ENCODE measurements around the gene PLPP2. TPM values are rescaled to one million over a fixed set of nuclear protein-coding genes. Genes with fewer than 3 reads are reported as not detected.

The PLPP2 gene
- total RNA-seq, 1 experiment from 2014 or later, result 67.0 TPM

DNA sequence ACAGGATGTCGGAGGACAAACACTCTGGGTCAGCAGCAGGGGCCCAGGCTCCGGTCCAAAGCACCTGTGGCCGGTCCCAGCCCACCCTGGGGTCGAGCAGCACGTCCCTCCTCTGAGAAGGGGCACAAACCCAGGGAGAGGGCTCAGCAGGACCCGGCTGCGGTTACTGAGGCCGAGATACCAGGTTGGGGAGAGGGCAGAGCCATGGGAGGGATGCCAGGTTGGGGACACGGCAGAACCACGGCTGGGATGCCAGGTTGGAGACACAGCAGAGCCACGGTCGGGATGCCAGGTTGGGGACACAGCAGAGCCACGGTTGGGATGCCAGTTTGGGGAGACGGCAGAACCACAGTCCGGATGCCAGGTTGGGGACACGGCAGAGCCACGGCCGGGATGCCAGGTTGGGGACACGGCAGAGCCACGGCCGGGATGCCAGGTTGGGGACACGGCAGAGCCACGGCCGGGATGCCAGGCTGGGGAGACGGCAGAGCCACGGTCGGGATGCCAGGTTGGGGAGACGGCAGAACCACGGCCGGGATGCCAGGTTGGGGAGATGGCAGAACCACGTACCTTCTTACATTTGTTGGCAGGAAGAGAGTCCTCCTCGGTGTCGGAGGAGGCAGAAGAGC lies 34.8 kb upstream of the PLPP2 start:
- Histone ChIP-seq H3K9me3 (ENCODE audit: control insufficient read depth, insufficient read depth, low read depth, low read length) (no peaks in the 10 kb centered on the region; the same call in 1 of the 2 replicates), H3K27me3 (ENCODE audit: control insufficient read depth, insufficient read depth, low read length) (no peaks in the 10 kb centered on the region), H3K4me1 (ENCODE audit: control insufficient read depth, insufficient read depth, low read length) (no peaks in the 10 kb centered on the region), H3K4me3 (ENCODE audit: low read depth in 2 of 2, low read length in 2 of 2) (no peak overlapping the region), H3K27ac (ENCODE audit: low read length) (no peak overlapping the region), H3K36me3 (ENCODE audit: control insufficient read depth, insufficient read depth, low read length) (no peaks in the 10 kb centered on the region)
- POLR2A ChIA-PET, result no interaction called here
- CTCF ChIA-PET, result interaction anchor here (0.8 kb wide), 1 partner anchor 20 kb away, joined by 4 read pairs; no protein-coding TSS in a partner anchor
- TF ChIP-seq SIN3A (IDR thresholded peaks at IDR 0.05; ENCODE audit: borderline replicate concordance, insufficient read depth, low read depth, low read length), result no peak
- TF ChIP-seq, protein P1, sequence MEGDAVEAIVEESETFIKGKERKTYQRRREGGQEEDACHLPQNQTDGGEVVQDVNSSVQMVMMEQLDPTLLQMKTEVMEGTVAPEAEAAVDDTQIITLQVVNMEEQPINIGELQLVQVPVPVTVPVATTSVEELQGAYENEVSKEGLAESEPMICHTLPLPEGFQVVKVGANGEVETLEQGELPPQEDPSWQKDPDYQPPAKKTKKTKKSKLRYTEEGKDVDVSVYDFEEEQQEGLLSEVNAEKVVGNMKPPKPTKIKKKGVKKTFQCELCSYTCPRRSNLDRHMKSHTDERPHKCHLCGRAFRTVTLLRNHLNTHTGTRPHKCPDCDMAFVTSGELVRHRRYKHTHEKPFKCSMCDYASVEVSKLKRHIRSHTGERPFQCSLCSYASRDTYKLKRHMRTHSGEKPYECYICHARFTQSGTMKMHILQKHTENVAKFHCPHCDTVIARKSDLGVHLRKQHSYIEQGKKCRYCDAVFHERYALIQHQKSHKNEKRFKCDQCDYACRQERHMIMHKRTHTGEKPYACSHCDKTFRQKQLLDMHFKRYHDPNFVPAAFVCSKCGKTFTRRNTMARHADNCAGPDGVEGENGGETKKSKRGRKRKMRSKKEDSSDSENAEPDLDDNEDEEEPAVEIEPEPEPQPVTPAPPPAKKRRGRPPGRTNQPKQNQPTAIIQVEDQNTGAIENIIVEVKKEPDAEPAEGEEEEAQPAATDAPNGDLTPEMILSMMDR (IDR thresholded peaks at IDR 0.05), result no peak
- no peak for TF ChIP-seq POLR2AphosphoS5 (IDR thresholded peaks at IDR 0.05; ENCODE audit: low read depth, low read length)
- TF ChIP-seq, protein P2, sequence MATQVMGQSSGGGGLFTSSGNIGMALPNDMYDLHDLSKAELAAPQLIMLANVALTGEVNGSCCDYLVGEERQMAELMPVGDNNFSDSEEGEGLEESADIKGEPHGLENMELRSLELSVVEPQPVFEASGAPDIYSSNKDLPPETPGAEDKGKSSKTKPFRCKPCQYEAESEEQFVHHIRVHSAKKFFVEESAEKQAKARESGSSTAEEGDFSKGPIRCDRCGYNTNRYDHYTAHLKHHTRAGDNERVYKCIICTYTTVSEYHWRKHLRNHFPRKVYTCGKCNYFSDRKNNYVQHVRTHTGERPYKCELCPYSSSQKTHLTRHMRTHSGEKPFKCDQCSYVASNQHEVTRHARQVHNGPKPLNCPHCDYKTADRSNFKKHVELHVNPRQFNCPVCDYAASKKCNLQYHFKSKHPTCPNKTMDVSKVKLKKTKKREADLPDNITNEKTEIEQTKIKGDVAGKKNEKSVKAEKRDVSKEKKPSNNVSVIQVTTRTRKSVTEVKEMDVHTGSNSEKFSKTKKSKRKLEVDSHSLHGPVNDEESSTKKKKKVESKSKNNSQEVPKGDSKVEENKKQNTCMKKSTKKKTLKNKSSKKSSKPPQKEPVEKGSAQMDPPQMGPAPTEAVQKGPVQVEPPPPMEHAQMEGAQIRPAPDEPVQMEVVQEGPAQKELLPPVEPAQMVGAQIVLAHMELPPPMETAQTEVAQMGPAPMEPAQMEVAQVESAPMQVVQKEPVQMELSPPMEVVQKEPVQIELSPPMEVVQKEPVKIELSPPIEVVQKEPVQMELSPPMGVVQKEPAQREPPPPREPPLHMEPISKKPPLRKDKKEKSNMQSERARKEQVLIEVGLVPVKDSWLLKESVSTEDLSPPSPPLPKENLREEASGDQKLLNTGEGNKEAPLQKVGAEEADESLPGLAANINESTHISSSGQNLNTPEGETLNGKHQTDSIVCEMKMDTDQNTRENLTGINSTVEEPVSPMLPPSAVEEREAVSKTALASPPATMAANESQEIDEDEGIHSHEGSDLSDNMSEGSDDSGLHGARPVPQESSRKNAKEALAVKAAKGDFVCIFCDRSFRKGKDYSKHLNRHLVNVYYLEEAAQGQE (IDR thresholded peaks at IDR 0.05; ENCODE audit: insufficient read depth in 1 of 2, low read depth in 2 of 2, low read length in 1 of 2), result no peak
- TF ChIP-seq TCF7L2 (IDR thresholded peaks at IDR 0.05; ENCODE audit: low read depth, low read length), result no peak
- no peak for ATAC-seq
- BruUV-seq (replicated peaks), result no TSS peak
- intact Hi-C loops (cut with micrococcal nuclease; ENCODE audit: unreplicated experiment), result no loop called here
- in situ Hi-C loops (cut with HindIII; ENCODE audit: low pct_unique_long_range_greater_than_20kb, low sequenced_read_pairs), result no loop called here
- no peak for DNase-seq (ENCODE audit: low read depth, low spot score)

DNA sequence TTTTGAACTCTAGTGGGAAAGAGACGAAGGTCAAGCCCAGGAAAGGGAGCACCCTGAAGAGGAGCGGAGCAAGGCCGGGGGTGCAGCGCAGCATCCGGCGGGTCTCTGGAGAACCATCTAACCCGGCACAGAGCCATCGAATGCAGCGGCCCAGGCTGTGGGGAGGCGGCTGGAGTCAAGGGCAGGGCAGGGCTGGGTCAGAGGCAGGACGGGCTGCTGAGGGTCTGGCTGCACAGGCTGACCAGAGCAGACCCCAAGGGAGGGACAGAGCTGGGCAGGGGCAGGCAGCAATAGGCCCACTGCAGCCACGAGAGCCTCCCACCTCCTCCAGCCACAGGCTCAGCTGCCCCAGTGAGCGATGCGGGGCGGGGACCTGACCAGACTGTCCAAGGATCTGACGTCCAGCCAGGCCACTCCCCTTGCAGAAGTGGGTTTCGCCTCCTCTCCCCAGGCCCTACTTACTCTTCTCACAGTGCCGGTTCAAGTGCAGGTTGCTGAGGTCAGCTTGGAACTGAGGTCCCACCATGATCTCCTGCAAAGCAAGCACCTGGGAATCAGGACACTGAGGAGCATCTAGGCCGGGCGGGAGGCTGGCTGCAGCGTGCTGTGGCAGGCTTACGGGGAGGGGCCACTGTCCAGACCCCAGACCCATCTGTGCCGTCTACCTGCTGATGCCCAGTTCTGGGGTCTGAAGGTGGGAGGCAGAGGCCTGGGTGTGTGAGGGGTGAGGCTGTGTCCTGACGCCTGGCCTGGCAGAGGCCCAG lies 34.2 kb upstream of the PLPP2 start:
- ChIA-PET POLR2A (no interaction called here), CTCF (no interaction called here)
- Histone ChIP-seq H3K36me3 (ENCODE audit: control insufficient read depth, insufficient read depth, low read length) (no peaks in the 10 kb centered on the region), H3K27ac (ENCODE audit: low read length) (no peak overlapping the region), H3K4me1 (ENCODE audit: control insufficient read depth, insufficient read depth, low read length) (no peaks in the 10 kb centered on the region), H3K9me3 (ENCODE audit: control insufficient read depth, insufficient read depth, low read depth, low read length) (no peaks in the 10 kb centered on the region; the same call in 1 of the 2 replicates), H3K4me3 (ENCODE audit: low read depth in 2 of 2, low read length in 2 of 2) (no peak overlapping the region), H3K27me3 (ENCODE audit: control insufficient read depth, insufficient read depth, low read length) (no peaks in the 10 kb centered on the region)
- in situ Hi-C loops (cut with HindIII; ENCODE audit: low pct_unique_long_range_greater_than_20kb, low sequenced_read_pairs) (no loop called here), intact Hi-C loops (cut with micrococcal nuclease; ENCODE audit: unreplicated experiment) (no loop called here)
- no peak for DNase-seq (ENCODE audit: low read depth, low spot score)
- TF ChIP-seq, protein P1 (IDR thresholded peaks at IDR 0.05), result no peak
- TF ChIP-seq, protein P2 (IDR thresholded peaks at IDR 0.05; ENCODE audit: insufficient read depth in 1 of 2, low read depth in 2 of 2, low read length in 1 of 2), result no peak
- TF ChIP-seq SIN3A (IDR thresholded peaks at IDR 0.05; ENCODE audit: borderline replicate concordance, insufficient read depth, low read depth, low read length) (no peak), TCF7L2 (IDR thresholded peaks at IDR 0.05; ENCODE audit: low read depth, low read length) (no peak), POLR2AphosphoS5 (IDR thresholded peaks at IDR 0.05; ENCODE audit: low read depth, low read length) (no peak)
- BruUV-seq (replicated peaks), result no TSS peak
- ATAC-seq, result no peak
